Stimulated activated CD8-positive, alpha-beta memory T cell treated with anti-CD3 and anti-CD28 coated beads, Interleukin-12 subunit alpha, Interleukin-12 subunit beta, amount 100 ng/mL, for 24 hours (primary cell): ENCODE results near the gene MARCHF6.
"Not testable (repeated sequence)": the region's sequence is repeated elsewhere in the genome, so short reads cannot be mapped to it uniquely, and the experiment has no call there.

ENCODE experiments used
- DNase-seq: peaks from one replicate; pipeline ENCODE4 v3.0.0-alpha.2; 2020; ENCODE audit errors: extremely low read depth

Gene MARCHF6, protein sequence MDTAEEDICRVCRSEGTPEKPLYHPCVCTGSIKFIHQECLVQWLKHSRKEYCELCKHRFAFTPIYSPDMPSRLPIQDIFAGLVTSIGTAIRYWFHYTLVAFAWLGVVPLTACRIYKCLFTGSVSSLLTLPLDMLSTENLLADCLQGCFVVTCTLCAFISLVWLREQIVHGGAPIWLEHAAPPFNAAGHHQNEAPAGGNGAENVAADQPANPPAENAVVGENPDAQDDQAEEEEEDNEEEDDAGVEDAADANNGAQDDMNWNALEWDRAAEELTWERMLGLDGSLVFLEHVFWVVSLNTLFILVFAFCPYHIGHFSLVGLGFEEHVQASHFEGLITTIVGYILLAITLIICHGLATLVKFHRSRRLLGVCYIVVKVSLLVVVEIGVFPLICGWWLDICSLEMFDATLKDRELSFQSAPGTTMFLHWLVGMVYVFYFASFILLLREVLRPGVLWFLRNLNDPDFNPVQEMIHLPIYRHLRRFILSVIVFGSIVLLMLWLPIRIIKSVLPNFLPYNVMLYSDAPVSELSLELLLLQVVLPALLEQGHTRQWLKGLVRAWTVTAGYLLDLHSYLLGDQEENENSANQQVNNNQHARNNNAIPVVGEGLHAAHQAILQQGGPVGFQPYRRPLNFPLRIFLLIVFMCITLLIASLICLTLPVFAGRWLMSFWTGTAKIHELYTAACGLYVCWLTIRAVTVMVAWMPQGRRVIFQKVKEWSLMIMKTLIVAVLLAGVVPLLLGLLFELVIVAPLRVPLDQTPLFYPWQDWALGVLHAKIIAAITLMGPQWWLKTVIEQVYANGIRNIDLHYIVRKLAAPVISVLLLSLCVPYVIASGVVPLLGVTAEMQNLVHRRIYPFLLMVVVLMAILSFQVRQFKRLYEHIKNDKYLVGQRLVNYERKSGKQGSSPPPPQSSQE

GRCh38 chr5:10353241-10354047 is at the start of gene MARCHF6:
MARCHF6 (plus strand) TSS chr5:10353695; CDS start chr5:10353899, 204 bp downstream.
- DNase-seq: peak; percentile 83

- no peak for DNase-seq
These were observed 49.8 kb upstream of the MARCHF6 start for GRCh38 chr5:10303699-10304170.

DNA sequence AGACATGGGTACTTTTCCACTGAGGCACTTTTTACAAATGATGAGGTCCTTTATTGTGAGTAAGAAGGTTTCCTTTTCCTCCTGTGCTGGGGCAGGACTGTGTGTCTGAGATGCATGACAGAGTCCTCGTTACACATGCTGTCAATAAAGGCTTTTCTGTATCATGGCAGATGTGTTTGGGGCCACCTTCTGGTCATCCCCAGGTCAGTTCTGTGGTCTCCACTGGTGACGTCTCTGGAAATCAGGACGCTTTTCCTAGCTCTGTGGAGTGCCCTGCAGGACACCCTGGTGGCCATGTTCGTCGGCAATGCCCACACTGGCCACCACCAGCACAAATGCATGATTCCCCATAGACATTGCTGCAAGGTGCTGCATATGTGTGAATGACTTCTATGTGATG is 48.6 kb upstream of the MARCHF6 start:
- no peak for DNase-seq

GRCh38 chr5:10306114-10306513 is 47.4 kb upstream of the MARCHF6 start:
- DNase-seq: no peak

DNA sequence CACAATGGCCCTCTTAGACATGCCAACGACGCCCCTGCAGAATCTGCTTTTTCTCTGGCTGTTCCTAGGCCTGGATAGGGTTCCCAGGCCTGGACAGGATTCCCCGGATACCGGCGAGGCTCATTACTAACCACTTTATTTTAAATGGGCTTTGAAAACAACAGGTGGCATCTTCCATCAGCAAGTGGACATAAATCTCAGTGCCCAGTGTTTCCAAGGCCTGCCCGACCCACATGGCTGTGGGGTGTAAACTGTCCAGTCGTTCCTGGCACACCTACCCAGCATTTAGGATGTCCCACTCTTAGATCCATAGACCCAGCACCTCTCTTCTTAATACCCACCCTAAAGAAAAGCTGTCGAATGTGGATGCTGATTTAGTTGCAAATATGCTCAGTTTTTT is 46.7 kb upstream of the MARCHF6 start:
- DNase-seq: no peak

DNA sequence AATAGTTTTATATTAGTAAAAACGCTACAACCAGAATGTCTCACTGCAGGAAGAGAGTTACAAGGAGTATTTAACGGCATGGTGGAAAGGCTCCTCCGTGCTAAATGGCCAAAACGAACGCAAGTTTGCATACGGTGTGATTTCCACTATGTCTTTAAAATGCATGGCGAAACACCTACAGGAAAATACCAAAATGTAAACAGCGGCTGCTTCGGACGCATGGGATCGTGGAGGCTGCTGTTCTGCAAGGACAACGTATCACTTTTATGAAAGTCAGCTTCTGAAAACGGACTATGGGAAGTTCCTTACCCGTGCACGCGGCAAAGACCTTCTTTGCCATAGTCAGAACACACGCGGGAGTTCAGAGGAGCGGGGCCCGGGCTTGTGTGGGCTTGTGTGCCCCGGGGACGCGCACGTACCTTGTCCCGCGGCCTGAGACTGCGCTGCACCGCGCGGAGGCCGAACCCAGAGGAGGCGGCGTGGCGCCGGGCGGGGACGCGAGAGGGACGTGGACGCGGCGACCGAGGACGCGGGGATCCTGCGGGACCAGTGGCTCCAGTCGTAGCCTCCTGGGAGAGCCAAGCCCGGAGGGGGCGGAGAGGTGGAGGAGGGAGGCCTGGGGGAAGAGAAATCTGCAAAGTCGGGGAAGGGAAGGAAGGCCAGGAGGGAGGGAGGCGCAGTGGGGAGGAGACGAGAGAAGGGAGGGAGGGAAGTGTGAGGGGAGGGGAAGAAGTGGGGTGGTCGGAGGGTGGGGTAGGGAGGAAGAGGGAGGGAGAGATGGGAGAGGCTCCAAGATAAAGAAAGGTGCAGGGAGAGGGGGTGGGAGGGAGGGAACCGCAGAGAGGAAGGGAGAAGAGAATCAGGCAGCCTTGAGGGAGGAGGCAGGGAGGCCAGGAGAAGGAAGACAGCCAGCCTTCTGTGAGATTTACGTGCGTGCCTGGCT is 46.0 kb upstream of the MARCHF6 start, which contains the start of gene CMBL:
Gene CMBL, minus strand, starts transcription at position 697 of the 943 bp plus-strand sequence. CDS start 17,140 bp downstream, outside the sequence.
- no peak for DNase-seq

GRCh38 chr5:10308844-10309243 is 44.7 kb upstream of the MARCHF6 start:
- DNase-seq: no peak

DNA sequence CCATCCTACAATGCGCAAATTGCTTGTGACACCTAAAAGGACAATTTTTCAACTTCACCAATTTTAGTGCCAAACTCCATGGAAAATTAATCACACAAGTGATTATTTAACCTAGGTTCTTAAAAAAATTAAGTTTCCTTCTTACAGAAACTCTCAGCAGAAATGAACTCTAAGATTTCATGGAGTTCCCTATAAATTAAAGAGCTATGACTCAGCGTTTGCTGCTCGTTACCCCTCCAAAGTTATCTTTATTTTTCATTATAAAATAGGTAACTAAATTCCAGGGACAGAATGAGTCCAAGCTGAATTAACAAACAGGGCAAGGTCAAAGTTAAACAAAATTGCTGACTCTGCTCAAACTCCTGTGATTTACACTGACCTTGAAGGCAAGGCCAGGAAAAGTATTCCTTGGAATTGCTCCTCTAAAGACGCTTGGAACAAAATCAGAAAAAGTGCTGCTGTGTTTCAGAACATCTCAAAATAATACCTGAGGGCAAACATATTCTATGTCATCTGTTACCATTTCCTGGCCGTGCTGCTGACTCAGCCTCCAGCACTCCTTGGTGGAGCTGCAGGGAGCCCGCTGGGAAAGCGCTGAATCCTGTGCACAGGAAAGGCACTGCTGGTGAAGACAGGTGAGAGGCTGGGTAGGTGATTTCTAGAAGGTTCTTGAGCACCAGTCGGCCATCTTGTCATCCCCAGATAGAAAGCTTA is 43.3 kb upstream of the MARCHF6 start:
- DNase-seq: no peak

DNA sequence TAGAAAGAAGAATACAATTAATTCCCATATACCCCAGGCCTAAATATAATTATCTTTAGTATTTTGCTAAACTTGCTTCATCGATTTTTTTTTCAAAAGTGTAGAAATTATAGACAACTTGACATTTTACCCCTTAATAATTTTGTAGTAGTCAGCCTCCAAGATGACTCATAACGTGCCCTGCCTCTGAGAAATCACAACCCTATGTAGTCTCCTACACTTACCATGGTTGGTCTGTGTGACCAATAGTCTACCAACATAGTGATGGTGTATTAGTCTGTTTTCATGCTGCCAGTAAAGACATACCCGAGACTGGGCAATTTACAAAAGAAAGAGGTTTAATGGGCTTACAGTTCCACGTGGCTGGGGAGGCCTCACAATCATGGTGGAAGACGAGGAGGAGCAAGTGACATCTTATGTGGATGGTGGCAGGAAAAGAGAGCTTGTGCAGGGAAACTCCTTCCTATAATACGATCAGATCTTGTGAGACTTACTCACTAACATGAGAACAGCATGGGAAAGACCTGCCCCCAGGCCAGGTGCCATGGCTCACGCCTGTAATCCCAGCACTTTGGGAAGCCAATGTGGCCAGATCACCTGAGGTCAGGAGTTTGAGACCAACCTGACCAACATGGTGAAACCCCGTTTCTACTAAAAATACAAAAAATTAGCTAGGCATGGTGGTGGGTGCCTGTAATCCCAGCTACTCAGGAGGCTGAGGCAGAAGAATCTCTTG is 42.5 kb upstream of the MARCHF6 start:
- DNase-seq: not testable (repeated sequence)

DNA sequence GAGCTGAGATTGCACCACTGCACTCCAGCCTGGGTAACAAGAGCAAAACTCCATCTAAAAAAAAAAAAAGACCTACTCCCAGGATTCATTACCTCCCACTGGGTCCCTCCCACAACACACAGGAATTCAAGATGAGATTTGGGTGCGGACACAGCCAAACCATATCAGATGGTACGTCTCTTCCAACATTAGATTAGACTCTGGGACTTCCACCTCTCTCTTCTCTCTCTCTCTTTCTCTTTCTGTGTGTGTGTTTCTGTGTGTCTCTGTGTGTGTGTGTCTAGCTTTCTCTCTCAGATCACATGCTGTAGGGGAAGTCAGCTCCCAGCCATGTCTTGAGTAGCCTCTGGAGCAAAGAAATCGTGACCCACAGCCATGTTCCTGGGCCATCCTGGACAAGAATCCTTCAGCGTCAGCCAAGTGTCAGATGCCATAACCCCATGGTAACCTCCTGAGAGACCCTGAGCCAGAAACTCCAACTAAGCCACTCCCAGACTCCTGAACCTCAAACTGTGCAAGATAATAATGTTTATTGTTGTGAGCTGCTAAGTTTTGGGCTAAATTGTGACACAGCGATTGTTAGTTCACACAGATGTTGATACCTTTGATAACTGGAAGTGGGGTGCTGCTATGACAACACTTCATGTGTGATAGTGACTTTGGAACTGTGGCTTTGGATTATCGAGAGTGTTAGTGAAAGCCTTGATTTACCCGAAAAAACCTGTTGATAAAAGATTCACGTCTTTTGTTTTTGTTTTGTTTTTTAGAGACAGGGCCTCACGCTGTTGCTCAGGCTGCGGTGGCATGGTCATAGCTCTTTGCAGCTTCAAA is 41.7 kb upstream of the MARCHF6 start:
- DNase-seq: no peak

GRCh38 chr5:10315201-10315600 is 38.3 kb upstream of the MARCHF6 start:
- DNase-seq: no peak

GRCh38 chr5:10315824-10316509 is 37.5 kb upstream of the MARCHF6 start:
- DNase-seq: no peak

DNA sequence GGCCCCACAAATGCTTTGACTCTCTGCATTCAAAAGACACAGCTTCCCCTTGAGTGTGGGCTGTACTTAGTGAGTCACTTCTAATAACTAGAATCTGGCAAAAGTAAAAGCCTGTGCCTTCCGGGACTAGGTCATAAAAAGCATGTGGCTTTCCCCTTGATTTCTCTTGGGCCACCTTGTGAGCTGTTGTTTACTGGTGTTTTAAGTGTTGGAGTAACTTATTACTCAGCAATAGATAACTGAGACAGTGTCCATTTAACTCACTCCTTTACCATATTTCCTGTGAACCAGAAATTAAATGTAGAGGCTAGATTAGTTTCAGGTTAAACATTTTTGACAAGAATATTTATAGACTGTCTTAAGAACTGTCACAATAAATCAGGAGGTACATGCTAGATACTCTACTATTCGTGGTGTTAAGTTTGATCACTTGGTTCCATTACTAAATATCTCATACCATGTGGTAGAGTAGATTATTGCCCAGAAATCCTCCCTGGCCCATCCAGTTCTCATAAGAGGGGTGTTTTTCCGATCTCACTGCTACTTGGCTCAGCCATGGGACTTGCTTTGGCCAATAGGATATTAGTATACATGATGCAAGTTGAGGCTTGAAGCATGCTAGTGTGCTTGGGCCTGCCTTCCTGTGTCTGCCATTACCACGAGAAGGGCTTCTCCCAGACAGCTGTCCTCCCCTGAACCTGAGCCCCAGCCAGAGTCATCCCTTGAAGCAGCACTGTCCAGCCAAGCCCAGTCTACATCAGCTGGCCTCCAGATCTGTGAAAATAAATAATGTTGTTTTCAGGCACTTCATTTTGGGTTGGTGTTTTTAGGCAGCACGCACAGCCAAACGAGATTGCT is 35.4 kb upstream of the MARCHF6 start:
- no peak for DNase-seq

- DNase-seq: no peak
These were observed 34.2 kb upstream of the MARCHF6 start for GRCh38 chr5:10319202-10319851.

- no peak for DNase-seq
These were observed 32.7 kb upstream of the MARCHF6 start for GRCh38 chr5:10320793-10321192.

DNA sequence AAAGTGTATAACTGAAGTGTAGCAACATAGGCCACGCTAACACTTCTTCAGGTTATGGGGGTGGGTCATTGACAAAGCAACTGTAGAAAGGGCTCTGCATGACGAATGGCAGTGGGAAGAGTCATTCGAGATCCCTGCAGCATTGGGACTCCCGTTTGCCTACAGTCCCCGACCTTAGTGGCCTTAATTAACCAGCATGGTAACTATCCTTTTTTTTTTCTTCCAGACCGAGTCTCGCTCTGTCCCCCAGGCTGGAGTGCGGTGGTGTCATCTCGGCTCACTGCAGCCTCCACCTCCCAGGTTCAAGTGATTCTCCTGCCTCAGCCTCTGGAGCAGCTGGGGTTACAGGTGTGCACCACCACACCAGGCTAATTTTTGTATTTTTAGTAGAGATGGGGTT is 31.6 kb upstream of the MARCHF6 start:
- DNase-seq: no peak
